NCI-H1436 (cell line): Measurements from ENCODE around the gene E2F4.

Source experiments
- DNase-seq: peaks from one replicate; lab custom pipeline; 2025; lab: John Stamatoyannopoulos, UW

Gene E2F4

DNA sequence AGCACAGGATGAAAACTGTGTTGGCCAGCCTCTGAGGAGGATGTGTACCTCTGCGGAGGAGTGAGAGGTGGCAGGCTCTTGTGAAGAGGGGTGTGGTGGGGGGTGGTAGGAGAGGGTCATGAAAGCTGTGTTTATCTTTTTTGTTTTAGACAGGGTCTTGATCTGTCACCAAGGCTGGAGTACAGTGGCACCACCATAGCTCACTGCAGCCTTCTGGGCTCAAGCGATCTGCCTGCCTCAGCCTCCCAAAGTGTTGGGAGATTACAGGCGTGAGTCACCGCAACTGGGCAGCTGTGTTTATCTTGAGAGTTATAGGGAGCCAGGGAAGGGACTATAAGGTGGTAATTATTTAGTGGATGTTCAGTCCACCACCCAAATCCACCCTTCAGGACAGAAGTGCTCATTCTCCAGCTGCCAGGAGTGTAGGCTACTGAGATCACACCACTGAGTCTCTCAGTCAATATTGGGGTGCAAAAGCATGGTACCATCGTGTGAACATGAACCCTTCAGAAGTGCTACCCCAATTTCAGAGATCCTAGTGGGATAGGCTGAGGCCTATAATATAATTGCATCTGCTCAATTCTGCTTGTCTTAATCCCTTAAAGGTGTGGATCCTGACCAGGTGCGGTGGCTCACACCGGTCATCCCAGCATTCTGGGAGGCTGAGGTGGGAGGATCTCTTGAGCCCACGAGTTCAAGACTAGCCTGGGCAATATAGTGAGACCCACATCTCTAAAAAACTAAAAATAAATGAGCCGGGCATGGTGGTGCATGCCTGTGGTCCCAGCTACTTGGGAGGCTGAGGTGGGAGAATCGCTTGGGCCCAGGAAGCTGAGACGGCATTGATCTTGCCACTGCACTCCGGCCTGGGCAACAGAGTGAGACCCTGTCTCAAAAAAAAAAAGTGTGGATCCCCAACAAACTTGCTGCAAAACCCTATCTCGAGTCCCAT is 1.2 kb upstream of the E2F4 start:
- no peak for DNase-seq

DNA sequence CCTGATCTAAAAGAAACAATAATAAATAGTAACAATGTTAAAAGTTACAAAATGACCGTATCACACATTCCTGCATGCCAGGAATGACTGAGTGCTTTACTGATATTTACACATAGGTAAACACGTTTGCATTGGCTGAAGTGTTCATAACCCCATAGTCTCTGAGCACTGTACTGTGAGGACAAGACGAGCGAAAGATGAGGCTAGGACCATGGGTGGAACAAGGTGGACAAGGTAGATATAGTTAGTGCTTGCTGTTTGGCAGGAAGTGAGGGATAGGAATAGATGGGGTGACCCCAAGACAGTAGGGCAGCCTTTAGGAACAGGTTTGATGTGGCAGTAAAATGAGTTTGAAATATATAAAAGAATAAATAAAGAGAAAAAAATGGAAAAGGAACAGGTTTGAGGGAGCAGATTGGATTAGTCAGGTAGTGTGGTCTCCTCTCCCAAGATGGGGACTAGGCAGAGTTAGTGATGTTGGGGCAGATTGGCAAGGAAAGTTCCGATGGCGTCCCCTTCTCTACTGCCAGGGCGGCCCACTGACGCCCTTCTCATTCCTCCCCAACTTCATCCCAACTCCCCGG is 452 bp upstream of the E2F4 start:
- no peak for DNase-seq

DNA sequence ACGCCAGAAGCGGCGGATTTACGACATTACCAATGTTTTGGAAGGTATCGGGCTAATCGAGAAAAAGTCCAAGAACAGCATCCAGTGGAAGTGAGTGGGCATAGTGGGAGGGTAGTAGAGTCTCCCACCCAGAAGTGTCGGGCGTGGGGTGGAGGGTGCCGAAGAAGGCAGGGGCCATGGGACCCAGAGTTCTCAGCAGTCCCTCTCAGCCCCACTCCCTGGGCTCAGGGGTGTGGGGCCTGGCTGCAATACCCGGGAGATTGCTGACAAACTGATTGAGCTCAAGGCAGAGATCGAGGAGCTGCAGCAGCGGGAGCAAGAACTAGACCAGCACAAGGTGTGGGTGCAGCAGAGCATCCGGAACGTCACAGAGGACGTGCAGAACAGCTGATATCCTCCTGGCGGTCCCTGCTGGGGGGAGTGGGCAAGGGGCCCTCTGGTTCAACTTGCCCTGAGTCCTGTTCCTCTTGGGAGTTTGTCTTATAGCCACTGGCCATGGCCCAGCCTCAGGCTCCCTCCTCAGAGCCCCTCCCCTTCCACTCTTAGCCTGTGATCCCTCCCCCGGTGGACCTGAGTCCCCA is 916 bp downstream of the E2F4 start:
- DNase-seq: no peak

DNA sequence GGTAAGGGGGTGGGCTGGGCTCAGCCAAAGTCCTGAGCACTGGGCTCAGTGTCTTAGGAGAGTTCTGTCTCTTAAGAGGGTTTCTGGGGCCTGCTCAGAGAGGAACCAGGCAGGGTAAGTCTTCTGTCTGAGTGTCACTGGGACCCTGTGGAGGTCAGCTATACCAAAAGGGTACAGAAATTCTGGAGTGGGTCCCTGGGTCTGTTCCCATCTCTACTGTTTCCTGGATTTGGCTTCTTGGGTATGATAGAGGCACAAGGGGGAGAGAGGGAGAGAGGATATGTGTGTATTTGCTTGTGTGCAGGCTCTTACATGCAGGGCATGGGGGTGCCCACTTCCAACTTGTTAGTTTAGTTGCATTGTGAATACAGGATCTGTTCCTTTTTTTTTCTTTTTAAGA is 1.6 kb downstream of the E2F4 start:
- no peak for DNase-seq

DNA sequence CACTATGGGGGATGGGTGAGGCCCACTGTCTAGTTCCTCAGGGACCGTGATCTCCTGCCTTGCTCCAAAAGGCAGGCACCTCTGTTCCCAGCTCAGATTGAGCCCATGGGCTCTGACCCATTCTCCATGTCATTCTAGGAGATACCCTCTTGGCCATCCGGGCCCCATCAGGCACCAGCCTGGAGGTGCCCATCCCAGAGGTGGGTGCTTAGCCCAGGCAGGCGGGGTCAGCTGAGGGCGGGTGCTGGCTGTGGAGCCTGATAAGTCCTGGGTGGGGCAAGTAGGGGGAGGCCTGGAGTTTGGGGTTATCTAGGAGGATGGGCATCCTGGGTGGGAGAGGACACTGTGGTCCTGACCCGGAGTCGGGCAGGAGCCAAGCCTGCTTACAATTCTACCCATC is 2.3 kb downstream of the E2F4 start:
- DNase-seq: no peak

DNA sequence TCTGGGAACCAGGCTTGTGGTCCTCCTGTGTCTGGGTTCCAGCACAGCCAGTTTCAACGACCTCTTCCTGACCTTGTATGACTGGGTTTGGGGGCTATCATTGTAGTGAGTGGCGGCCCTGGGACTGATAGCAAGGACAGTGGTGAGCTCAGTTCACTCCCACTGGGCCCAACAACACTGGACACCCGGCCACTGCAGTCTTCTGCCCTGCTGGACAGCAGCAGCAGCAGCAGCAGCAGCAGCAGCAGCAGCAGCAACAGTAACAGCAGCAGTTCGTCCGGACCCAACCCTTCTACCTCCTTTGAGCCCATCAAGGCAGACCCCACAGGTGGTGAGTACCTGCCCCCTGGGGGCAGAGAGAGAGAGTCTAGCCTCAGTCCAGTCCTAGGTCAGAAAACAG is 3.7 kb downstream of the E2F4 start:
- no peak for DNase-seq

DNA sequence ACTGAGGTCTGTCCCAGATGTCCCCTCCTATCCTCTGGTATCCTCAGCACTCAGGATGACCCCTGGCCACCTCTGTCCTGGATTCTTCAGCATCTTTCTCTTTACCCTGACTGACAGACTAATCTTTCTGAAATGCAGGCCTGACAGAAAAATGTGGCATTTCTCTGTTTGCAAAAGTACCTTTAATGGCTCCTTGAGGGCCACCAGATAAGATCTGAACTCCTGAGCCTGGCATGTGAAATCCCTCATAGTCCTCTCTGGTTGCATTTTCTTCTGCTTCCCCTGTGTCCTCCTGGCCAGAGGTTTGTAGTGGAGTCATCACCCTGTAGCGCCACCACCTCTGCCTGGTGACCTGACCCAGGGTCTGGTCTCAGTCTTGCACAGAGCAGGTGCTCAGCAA is 4.9 kb downstream of the E2F4 start:
- no peak for DNase-seq

DNA sequence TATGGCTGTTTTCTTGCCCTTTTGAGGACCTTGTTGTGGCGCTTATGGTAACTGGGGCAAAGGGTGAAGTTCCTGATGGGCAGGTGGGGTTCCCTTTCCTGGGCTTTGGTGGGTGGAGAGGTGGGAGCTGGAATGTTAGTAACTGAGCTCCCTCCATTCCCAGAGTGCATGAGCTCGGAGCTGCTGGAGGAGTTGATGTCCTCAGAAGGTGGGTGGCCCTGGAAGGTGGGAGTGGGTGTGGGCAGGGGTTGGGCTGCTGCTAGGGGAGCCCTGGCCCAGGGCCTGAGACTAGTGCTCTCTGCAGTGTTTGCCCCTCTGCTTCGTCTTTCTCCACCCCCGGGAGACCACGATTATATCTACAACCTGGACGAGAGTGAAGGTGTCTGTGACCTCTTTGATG is 5.7 kb downstream of the E2F4 start:
- DNase-seq: no peak

DNA sequence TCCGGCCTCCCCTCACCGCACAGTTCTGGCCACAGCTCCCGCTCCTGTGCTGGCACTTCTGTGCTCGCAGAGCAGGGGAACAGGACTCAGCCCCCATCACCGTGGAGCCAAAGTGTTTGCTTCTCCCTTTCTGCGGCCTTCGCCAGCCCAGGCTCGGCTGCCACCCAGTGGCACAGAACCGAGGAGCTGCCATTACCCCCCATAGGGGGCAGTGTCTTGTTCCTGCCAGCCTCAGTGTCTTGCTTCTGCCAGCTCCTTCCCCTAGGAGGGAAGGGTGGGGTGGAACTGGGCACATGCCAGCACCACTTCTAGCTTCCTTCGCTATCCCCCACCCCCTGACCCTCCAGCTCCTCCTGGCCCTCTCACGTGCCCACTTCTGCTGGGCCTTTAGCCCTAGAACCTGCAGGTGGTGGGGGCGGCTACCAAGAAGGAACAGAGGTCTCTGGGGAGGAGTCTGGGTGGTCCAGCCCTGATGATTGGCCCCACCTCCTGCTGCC is 6.3 kb downstream of the E2F4 start:
- peak; percentile 46 for DNase-seq

DNA sequence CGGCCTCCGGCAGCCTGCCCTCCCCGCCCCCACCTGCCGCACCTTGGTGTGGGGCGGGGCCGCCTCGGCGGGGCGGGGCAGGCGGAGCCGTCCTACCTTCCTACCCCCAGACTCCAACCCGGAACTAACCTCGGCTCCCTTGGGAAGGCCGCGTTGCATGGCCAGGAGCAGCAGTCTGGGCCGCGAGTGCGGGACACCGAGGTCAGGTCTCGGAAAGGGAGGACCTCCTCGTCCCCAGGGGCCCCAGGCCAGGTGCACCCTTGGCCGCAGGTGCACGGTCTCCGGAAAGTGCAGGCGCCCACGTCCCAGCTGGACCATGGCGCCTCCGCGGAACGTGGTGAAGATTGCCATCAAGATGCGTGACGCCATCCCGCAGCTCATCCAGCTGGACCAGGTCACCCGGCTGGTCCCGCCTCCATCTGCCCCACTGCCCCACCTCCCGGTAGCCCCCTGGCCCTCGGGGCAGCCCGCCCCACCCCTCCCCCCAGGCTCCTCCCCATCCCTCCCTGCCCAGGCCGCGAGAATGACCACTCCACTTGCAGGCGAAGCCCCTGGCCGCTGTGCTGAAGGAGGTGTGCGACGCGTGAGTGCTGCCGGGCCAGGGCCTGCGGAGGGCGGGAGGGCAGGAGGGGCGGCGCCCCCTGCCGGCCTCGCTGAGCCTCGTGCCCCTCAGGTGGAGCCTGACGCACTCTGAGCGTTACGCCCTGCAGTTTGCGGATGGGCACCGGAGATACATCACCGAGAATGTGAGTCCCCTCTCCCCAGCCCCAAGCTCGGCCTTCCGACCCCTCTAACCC is 7.3 kb downstream of the E2F4 start, which contains the start of gene ELMO3:
ELMO3 (plus strand) TSS at position 121 of the 797 bp plus-strand sequence; CDS start at position 317, 196 bp downstream.
- peak; percentile 24 for DNase-seq

DNA sequence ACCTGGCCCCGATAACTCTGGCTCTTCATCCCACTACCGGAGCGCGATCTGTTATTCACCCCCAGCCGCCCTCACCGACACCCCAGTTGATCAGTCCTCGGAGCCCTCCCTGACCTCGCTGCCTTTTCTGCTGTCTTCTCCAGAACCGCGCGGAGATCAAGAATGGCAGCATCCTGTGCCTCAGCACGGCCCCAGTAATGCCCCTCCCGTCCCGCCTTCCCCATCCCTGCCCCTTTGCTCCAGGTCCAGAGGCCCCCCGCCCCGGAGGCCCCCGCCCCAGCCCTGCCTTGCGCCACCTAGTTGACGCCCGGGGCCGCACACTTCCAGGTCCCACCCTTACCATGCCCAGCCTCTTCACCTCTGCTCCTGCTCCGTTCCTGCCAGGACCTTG is 7.8 kb downstream of the E2F4 start:
- DNase-seq: no peak

DNA sequence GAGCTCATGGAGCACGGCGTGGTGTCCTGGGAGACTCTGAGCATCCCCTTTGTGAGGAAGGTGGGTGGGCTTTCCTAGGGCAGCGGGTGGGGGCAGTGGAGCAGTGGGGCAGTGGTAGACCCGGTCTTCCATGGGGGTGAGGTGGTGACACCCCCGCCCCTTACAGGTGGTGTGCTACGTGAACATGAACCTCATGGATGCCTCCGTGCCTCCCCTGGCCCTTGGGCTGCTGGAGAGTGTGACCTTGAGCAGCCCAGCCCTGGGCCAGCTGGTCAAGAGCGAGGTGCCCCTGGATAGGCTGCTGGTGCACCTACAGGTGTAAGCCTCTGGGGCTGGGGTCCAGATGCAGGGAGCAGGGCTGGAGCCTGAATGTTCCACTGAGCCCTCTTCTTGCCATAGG is 8.5 kb downstream of the E2F4 start:
- DNase-seq: no peak

DNA sequence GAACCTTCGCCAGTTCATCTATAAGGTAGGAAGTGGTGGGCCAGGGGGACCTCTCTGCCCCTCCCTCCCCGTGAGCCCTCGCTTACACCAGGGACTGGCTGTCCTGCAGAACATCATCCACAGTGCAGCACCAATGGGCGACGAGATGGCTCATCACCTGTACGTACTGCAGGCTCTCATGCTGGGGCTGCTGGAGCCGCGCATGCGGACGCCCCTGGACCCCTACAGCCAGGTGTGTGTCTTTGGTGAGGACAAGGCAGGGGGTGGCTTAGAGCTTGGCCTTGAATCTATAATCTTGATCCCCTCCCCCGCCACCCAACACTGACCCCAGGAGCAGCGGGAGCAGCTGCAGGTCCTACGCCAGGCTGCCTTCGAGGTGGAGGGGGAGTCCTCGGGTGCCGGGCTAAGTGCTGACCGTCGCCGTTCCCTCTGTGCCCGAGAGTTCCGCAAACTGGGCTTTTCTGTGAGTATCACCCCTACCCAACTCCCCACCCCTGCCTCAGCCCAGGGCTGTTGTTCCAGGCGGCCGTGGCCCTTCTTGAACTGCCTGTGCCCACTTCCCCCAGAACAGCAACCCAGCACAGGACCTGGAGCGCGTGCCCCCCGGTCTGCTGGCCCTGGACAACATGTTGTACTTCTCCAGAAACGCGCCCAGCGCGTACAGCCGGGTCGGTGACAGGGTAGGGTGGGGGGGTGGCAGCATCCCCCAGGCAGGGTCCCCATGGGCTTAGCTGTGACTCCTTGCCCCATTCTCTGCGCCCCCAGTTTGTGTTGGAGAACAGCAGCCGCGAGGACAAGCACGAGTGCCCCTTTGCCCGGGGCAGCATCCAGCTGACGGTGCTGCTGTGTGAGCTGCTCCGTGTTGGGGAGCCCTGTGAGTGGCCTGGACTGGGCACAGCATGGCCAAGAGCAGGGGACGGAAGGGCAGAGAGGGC is 9.7 kb downstream of the E2F4 start:
- no peak for DNase-seq

DNA sequence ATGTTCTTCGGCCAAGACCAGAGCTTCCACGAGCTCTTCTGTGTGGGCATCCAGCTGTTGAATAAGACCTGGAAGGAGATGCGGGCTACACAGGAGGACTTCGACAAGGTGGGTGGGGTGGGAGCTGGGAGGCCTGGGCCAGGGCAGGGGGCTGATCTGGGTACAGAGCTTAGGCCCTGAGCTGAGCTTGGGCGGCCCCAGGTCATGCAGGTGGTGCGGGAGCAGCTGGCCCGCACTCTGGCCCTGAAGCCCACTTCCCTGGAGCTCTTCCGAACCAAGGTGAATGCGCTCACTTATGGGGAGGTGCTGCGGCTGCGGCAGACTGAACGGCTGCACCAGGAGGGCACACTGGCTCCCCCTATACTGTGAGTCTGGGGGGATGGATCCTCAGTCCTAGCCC is 10.5 kb downstream of the E2F4 start:
- DNase-seq: no peak

DNA sequence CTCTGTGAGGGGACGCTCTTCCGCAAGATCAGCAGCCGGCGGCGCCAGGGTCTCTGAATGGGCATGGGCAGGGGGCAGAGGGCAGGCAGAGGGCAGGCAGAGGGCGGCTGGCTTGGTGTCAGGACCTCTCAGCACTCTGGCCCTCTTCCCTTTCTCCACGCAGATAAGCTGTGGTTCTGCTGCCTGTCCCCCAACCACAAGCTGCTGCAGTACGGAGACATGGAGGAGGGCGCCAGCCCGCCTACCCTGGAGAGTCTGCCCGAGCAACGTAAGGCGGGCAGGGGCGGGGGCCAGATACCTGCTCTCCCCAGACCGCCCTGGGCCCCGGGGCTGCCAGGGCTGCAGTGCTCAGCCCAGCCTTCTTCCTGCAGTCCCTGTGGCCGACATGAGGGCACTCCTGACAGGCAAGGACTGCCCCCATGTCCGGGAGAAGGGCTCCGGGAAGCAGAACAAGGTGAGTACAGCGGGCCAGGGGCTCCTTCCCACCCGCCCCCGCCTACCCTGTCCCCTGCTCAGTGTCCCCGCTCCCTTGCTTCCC is 11.1 kb downstream of the E2F4 start:
- no peak for DNase-seq

DNA sequence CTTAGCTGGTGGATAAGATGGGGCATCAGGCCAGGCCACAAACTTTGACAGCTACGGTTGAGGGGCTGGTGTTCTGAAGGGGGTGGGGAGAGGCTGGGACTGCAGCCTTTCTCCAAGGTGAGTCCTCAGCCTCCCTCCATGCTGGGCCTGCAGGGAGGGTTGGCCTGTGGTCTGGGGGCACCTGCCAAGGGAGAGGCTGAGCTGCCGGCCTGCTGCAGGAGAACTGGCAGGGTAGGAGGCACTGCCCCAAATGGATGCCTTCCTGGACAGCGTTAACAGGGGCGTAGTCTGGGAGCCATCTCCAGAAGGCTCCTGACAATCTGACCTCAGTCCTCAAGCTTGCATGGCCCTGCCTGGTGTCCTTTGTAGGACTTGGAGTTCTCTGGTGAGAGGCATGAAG is 12.1 kb downstream of the E2F4 start:
- no peak for DNase-seq

DNA sequence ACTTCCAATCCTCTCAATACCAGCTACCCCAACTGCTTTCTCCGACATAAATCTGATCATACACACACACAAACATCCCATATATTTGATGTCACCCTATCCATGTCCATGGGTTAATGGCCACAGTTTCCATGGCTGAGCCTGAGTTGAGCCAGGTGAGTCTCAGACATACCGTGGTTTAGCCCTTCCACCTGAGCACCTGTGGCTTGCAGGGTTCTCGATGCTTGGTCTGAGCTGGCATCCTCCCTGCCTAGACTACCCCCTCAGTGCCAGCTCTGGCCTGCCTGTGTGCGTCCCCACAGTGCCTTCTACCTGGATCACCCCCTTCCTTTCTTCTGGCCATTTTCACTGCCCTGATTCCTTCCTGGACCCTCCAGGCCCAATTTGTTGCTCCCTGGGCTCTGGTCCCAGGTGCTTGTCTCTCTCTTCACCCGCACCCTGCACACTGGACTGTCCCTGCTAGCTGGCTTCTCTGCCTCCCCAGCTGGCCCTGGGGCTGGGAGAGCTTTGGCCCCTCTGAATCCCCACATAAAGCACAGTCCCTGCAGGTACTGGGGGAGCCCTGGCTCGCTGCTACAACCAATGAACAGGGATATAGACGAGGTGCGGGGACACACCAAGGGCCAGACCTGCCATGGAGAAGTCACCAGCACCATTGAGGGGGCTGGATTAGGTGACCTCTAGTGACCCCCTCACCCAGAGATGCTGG is 14.3 kb downstream of the E2F4 start:
- DNase-seq: no peak

DNA sequence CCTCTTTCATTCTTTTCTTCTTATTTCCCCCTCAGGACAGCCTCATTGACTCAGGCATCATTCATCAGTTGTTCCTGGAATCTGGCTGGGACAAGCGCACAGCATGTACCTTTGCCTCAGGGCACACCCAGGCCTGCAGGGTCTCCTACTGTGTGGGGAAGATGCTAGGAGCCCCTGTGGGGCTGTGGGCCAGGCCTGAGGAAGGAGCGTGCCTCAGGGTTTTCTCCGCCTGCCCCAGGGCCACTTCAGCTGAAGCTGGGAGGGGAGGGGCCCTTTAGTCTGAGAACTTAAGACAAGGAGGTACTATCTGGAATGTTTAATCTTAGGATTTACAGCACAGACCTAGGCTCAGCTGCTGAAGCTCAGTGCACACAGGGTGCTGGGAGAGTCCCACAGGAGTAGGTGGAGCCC is 14.9 kb downstream of the E2F4 start:
- no peak for DNase-seq

DNA sequence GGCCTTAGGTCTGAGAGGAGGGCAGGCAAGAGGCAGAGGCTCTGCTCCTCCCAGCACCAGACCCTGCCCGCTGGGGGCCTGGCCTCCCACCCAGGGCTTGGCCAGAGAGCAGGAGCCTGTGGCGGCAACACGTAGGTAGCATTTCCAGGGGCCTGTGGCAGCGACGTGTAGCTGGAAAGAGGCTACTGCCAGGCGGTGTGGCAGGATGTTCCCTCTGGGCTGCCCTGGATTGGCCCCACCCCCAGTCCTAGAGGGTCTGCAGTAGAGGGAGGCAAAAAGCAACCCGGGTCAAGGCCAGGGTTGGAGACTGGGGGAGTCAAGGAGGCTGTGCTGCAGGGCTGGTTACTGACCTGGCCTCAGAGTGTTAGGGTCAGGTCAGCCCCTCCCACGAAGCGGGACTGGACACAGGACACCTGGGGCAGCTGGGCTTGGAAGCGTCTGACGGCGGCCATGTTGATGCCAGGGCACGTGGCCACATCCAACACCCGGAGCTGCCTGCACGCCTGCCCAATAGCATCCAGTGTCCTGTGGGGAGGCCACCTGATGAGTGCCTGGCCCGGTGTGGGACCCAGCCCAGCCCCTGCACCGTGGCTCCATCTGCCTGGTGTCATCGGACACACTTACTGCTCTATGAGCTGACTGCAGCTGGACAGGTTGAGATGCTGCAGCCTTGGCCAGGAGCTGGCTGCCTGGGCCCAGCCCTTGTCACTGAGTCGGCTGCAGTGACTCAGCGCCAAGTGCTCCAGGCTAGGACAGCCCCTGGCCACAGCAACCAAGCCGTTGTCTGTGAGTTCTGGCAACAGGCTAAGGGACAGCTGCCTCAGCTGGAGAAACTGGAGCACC is 15.5 kb downstream of the E2F4 start:
- no peak for DNase-seq
